Measurements from ENCODE around the gene COL4A1.

COL4A1 gene

GRCh38 chr13:110130431-110130830 lies 176.5 kb downstream of the COL4A1 start:
- H3K4me1 ChIP-seq (ENCODE audit: control insufficient read depth, insufficient read depth, low read length, poor library complexity, severe bottlenecking), result no peaks in the 10 kb centered on the region
- DNase-seq, result no peak
- no peaks in the 10 kb centered on the region for H3K9me3 ChIP-seq (ENCODE audit: control insufficient read depth, low read length)
- peaks cover 3% of the 10 kb centered on the region for H3K27me3 ChIP-seq (replicated peaks; ENCODE audit: control insufficient read depth, insufficient read depth, low read length, poor library complexity, severe bottlenecking)
- H3K4me3 ChIP-seq (ENCODE audit: insufficient read depth, low read depth, low read length, poor library complexity, severe bottlenecking), result no peak overlapping the region
- H3K36me3 ChIP-seq (ENCODE audit: control insufficient read depth, insufficient read depth, low read length), result no peaks in the 10 kb centered on the region
- H3K27ac ChIP-seq (ENCODE audit: insufficient read depth, low read length, poor library complexity, severe bottlenecking), result no peak overlapping the region

- H3K4me3 ChIP-seq (ENCODE audit: insufficient read depth, low read depth, low read length, poor library complexity, severe bottlenecking), result no peak overlapping the region
- DNase-seq, result no peak
- no peaks in the 10 kb centered on the region for H3K4me1 ChIP-seq (ENCODE audit: control insufficient read depth, insufficient read depth, low read length, poor library complexity, severe bottlenecking)
- no peak overlapping the region for H3K27ac ChIP-seq (ENCODE audit: insufficient read depth, low read length, poor library complexity, severe bottlenecking)
- H3K27me3 ChIP-seq (replicated peaks; ENCODE audit: control insufficient read depth, insufficient read depth, low read length, poor library complexity, severe bottlenecking), result peaks cover 3% of the 10 kb centered on the region
- H3K9me3 ChIP-seq (ENCODE audit: control insufficient read depth, low read length), result no peaks in the 10 kb centered on the region
- no peaks in the 10 kb centered on the region for H3K36me3 ChIP-seq (ENCODE audit: control insufficient read depth, insufficient read depth, low read length)
Measured at GRCh38 chr13:110129539-110130186, 177.3 kb downstream of the COL4A1 start.

DNA sequence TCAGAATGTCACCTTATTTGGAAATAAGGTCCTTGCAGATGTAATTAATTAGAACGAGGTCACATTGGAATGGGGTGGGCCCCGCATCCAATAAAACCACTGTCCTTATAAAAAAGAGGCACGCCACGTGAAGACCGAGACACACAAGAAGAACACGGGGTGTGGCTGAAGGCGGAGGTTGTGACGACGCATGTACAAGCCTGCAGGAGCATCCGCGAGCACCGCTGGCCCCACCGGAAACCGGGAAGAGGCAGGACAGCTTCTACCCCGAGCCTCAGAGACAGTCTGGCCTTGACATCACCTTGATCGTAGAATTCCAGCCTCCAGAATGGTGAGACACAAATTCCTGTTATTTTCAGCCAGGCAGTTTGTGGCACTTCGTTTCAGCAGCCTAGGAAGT lies 177.9 kb downstream of the COL4A1 start:
- peaks cover 3% of the 10 kb centered on the region for H3K27me3 ChIP-seq (replicated peaks; ENCODE audit: control insufficient read depth, insufficient read depth, low read length, poor library complexity, severe bottlenecking)
- no peaks in the 10 kb centered on the region for H3K9me3 ChIP-seq (ENCODE audit: control insufficient read depth, low read length)
- H3K27ac ChIP-seq (ENCODE audit: insufficient read depth, low read length, poor library complexity, severe bottlenecking), result no peak overlapping the region
- H3K36me3 ChIP-seq (ENCODE audit: control insufficient read depth, insufficient read depth, low read length), result no peaks in the 10 kb centered on the region
- no peak for DNase-seq
- no peak overlapping the region for H3K4me3 ChIP-seq (ENCODE audit: insufficient read depth, low read depth, low read length, poor library complexity, severe bottlenecking)
- no peaks in the 10 kb centered on the region for H3K4me1 ChIP-seq (ENCODE audit: control insufficient read depth, insufficient read depth, low read length, poor library complexity, severe bottlenecking)

DNA sequence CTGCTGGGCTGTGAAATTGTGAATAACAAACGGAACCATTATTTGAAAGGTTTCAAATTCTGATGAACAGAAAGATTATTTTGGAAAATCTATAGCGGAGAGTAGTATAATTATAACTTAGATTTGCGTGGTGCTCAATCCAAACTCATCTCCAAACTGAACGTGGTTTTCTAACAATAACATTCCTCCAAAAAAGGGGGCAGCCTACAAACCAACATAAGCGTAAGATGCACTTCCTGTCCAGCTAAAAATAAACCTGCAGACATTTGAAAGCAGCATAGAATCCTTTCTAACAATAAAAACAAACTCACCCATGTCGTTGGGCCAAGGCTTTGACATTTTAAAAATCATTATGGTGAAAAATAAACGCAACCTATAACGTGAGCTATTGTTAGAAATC lies 178.4 kb downstream of the COL4A1 start:
- Histone ChIP-seq H3K4me3 (ENCODE audit: insufficient read depth, low read depth, low read length, poor library complexity, severe bottlenecking) (no peak overlapping the region), H3K4me1 (ENCODE audit: control insufficient read depth, insufficient read depth, low read length, poor library complexity, severe bottlenecking) (no peaks in the 10 kb centered on the region), H3K9me3 (ENCODE audit: control insufficient read depth, low read length) (no peaks in the 10 kb centered on the region), H3K27ac (ENCODE audit: insufficient read depth, low read length, poor library complexity, severe bottlenecking) (no peak overlapping the region), H3K36me3 (ENCODE audit: control insufficient read depth, insufficient read depth, low read length) (no peaks in the 10 kb centered on the region), H3K27me3 (replicated peaks; ENCODE audit: control insufficient read depth, insufficient read depth, low read length, poor library complexity, severe bottlenecking) (no peaks in the 10 kb centered on the region)
- no peak for DNase-seq

- no peaks in the 10 kb centered on the region for H3K36me3 ChIP-seq (ENCODE audit: control insufficient read depth, insufficient read depth, low read length)
- no peak for DNase-seq
- H3K4me3 ChIP-seq (ENCODE audit: insufficient read depth, low read depth, low read length, poor library complexity, severe bottlenecking), result no peak overlapping the region
- no peaks in the 10 kb centered on the region for H3K9me3 ChIP-seq (ENCODE audit: control insufficient read depth, low read length)
- H3K27me3 ChIP-seq (replicated peaks; ENCODE audit: control insufficient read depth, insufficient read depth, low read length, poor library complexity, severe bottlenecking), result no peaks in the 10 kb centered on the region
- H3K4me1 ChIP-seq (ENCODE audit: control insufficient read depth, insufficient read depth, low read length, poor library complexity, severe bottlenecking), result no peaks in the 10 kb centered on the region
- no peak overlapping the region for H3K27ac ChIP-seq (ENCODE audit: insufficient read depth, low read length, poor library complexity, severe bottlenecking)
Measured at GRCh38 chr13:110127986-110128511, 178.9 kb downstream of the COL4A1 start.

- H3K36me3 ChIP-seq (ENCODE audit: control insufficient read depth, insufficient read depth, low read length), result no peaks in the 10 kb centered on the region
- H3K27ac ChIP-seq (ENCODE audit: insufficient read depth, low read length, poor library complexity, severe bottlenecking), result no peak overlapping the region
- H3K4me3 ChIP-seq (ENCODE audit: insufficient read depth, low read depth, low read length, poor library complexity, severe bottlenecking), result no peak overlapping the region
- no peak for DNase-seq
- no peaks in the 10 kb centered on the region for H3K9me3 ChIP-seq (ENCODE audit: control insufficient read depth, low read length)
- no peaks in the 10 kb centered on the region for H3K27me3 ChIP-seq (replicated peaks; ENCODE audit: control insufficient read depth, insufficient read depth, low read length, poor library complexity, severe bottlenecking)
- no peaks in the 10 kb centered on the region for H3K4me1 ChIP-seq (ENCODE audit: control insufficient read depth, insufficient read depth, low read length, poor library complexity, severe bottlenecking)
Measured at GRCh38 chr13:110126391-110126961, 180.5 kb downstream of the COL4A1 start.

GRCh38 chr13:110125613-110126272 lies 181.2 kb downstream of the COL4A1 start:
- no peaks in the 10 kb centered on the region for H3K4me1 ChIP-seq (ENCODE audit: control insufficient read depth, insufficient read depth, low read length, poor library complexity, severe bottlenecking)
- no peaks in the 10 kb centered on the region for H3K36me3 ChIP-seq (ENCODE audit: control insufficient read depth, insufficient read depth, low read length)
- H3K4me3 ChIP-seq (ENCODE audit: insufficient read depth, low read depth, low read length, poor library complexity, severe bottlenecking), result no peak overlapping the region
- DNase-seq, result no peak
- no peaks in the 10 kb centered on the region for H3K27me3 ChIP-seq (replicated peaks; ENCODE audit: control insufficient read depth, insufficient read depth, low read length, poor library complexity, severe bottlenecking)
- H3K9me3 ChIP-seq (ENCODE audit: control insufficient read depth, low read length), result no peaks in the 10 kb centered on the region
- no peak overlapping the region for H3K27ac ChIP-seq (ENCODE audit: insufficient read depth, low read length, poor library complexity, severe bottlenecking)

DNA sequence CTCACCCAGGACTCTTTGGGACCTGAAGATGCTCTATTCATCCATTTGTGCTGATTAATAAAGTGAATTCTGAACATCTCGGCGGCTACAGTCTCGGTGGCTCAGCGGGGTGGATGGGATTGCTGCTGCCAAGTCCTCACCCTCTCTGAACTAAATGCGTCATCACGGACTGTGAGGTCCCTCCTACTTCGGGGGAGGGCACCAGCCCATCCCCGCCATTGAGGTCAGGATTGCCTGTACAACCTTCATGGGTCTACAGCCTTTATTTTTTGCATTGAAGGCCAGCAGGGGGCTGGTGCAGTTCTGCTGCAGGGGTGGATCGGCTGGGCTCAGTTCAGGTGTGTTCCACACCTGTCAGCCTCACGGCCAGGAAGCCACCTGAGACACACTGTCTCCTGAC lies 181.8 kb downstream of the COL4A1 start:
- no peaks in the 10 kb centered on the region for H3K9me3 ChIP-seq (ENCODE audit: control insufficient read depth, low read length)
- no peak for DNase-seq
- no peaks in the 10 kb centered on the region for H3K27me3 ChIP-seq (replicated peaks; ENCODE audit: control insufficient read depth, insufficient read depth, low read length, poor library complexity, severe bottlenecking)
- no peaks in the 10 kb centered on the region for H3K4me1 ChIP-seq (ENCODE audit: control insufficient read depth, insufficient read depth, low read length, poor library complexity, severe bottlenecking)
- no peaks in the 10 kb centered on the region for H3K36me3 ChIP-seq (ENCODE audit: control insufficient read depth, insufficient read depth, low read length)
- no peak overlapping the region for H3K4me3 ChIP-seq (ENCODE audit: insufficient read depth, low read depth, low read length, poor library complexity, severe bottlenecking)
- H3K27ac ChIP-seq (ENCODE audit: insufficient read depth, low read length, poor library complexity, severe bottlenecking), result no peak overlapping the region

- Histone ChIP-seq H3K36me3 (ENCODE audit: control insufficient read depth, insufficient read depth, low read length) (no peaks in the 10 kb centered on the region), H3K27ac (ENCODE audit: insufficient read depth, low read length, poor library complexity, severe bottlenecking) (no peak overlapping the region), H3K4me1 (ENCODE audit: control insufficient read depth, insufficient read depth, low read length, poor library complexity, severe bottlenecking) (no peaks in the 10 kb centered on the region), H3K4me3 (ENCODE audit: insufficient read depth, low read depth, low read length, poor library complexity, severe bottlenecking) (no peak overlapping the region), H3K9me3 (ENCODE audit: control insufficient read depth, low read length) (no peaks in the 10 kb centered on the region), H3K27me3 (replicated peaks; ENCODE audit: control insufficient read depth, insufficient read depth, low read length, poor library complexity, severe bottlenecking) (no peaks in the 10 kb centered on the region)
- DNase-seq, result no peak
Measured at GRCh38 chr13:110124201-110124940, 182.6 kb downstream of the COL4A1 start.
